Activated CD4-positive, alpha-beta T cell treated with anti-CD3 and anti-CD28 coated beads for 36 hours (primary cell): ENCODE results near the gene ANKH. TPM values are rescaled to one million over a fixed set of nuclear protein-coding genes. Genes with fewer than 3 reads are reported as not detected.

Source experiments
- ATAC-seq: fragments of 200-7000 bp; cut with Tn5 transposase; one replicate; pipeline ENCODE4 v1.10.0; 2021; ENCODE audit warnings: mild to moderate bottlenecking, moderate library complexity
- CTCF ChIA-PET: fragments of 350-600 bp; sonication (Branson Sonifier 250); formaldehyde crosslinking; loops from one replicate; lab custom pipeline; 2021; ENCODE audit warnings: antibody characterized with exemption; lab: Charles Lee
- POLR2A ChIA-PET: fragments of 350-600 bp; sonication (Branson Sonifier 250); formaldehyde crosslinking; loops from one replicate; lab custom pipeline; 2021; ENCODE audit warnings: antibody characterized with exemption, inconsistent platforms; lab: Charles Lee
- DNase-seq: peaks from one replicate; pipeline ENCODE4 v3.0.0-alpha.2; 2020
- H3K27ac Mint-ChIP-seq: one replicate; pipeline ENCODE4 v1.8.0; 2021; ENCODE audit warnings: mixed read lengths
- H3K27me3 Mint-ChIP-seq: one replicate; pipeline ENCODE4 v1.8.0; 2021; ENCODE audit warnings: mixed read lengths
- H3K36me3 Mint-ChIP-seq: one replicate; pipeline ENCODE4 v1.8.0; 2021; ENCODE audit warnings: low read depth, mixed read lengths
- H3K4me1 Mint-ChIP-seq: one replicate; pipeline ENCODE4 v1.8.0; 2021; ENCODE audit warnings: mixed read lengths
- H3K4me3 Mint-ChIP-seq: one replicate; pipeline ENCODE4 v1.8.0; 2021; ENCODE audit warnings: mild to moderate bottlenecking, moderate library complexity, mixed read lengths
- H3K9me3 Mint-ChIP-seq: one replicate; pipeline ENCODE4 v1.8.0; 2021; ENCODE audit warnings: low read depth, mixed read lengths
- intact Hi-C, 2 experiments: fragments of 100-400 bp; cut with DNase I in 1 of 2; cut with micrococcal nuclease in 1 of 2; formaldehyde crosslinking; loops; one replicate each; pipeline versions ENCODE4 v1.14.2 to v1.15.1; 2022 to 2024; cut with DNase I, micrococcal nuclease
- total RNA-seq, 2 experiments: library from RNA; stranded (reverse); gene quantifications; one replicate each; pipeline ENCODE4 v1.2.3, GENCODE V29; 2021

ANKH gene
- total RNA-seq, 2 experiments from 2014 or later, result 72.8 to 76.4 TPM

- ATAC-seq (no peak), DNase-seq (no peak)
- Mint-ChIP-seq H3K36me3 (peaks cover 28% of the 10 kb centered on the region), H3K27ac (no peak overlapping the region), H3K4me1 (peaks cover 27% of the 10 kb centered on the region), H3K9me3 (no peaks in the 10 kb centered on the region), H3K4me3 (no peak overlapping the region), H3K27me3 (no peaks in the 10 kb centered on the region)
- POLR2A ChIA-PET, result no interaction called here
- CTCF ChIA-PET, result interaction anchor here (0.9 to 1.3 kb wide), 4 partner anchors 15 to 271 kb away, joined by 3 to 4 read pairs (median 4); no protein-coding TSS in a partner anchor
- intact Hi-C loops, result no loop called here
These were observed 127.8 kb downstream of the ANKH start for GRCh38 chr5:14743601-14744295.

- DNase-seq (no peak), ATAC-seq (no peak)
- no peak overlapping the region for H3K4me3 Mint-ChIP-seq
- peaks cover 27% of the 10 kb centered on the region for H3K4me1 Mint-ChIP-seq
- POLR2A ChIA-PET, result no interaction called here
- peaks cover 30% of the 10 kb centered on the region for H3K36me3 Mint-ChIP-seq
- no peak overlapping the region for H3K27ac Mint-ChIP-seq
- H3K9me3 Mint-ChIP-seq, result no peaks in the 10 kb centered on the region
- CTCF ChIA-PET, result interaction anchor here (1.2 to 1.3 kb wide), 2 partner anchors 17 to 25 kb away, joined by 3 to 4 read pairs; no protein-coding TSS in a partner anchor
- intact Hi-C loops, result no loop called here
- no peaks in the 10 kb centered on the region for H3K27me3 Mint-ChIP-seq
These were observed 129.1 kb downstream of the ANKH start for GRCh38 chr5:14742498-14742897.

GRCh38 chr5:14741801-14742440, 129.7 kb downstream of the ANKH start:
- Mint-ChIP-seq H3K27me3 (no peaks in the 10 kb centered on the region), H3K4me1 (peaks cover 27% of the 10 kb centered on the region), H3K4me3 (no peak overlapping the region), H3K9me3 (no peaks in the 10 kb centered on the region), H3K36me3 (peaks cover 30% of the 10 kb centered on the region), H3K27ac (no peak overlapping the region)
- ATAC-seq, result peak; percentile 61
- CTCF ChIA-PET, result interaction anchor here (0.9 to 1.3 kb wide), 2 partner anchors 13 to 15 kb away, joined by 3 read pairs; no protein-coding TSS in a partner anchor
- POLR2A ChIA-PET, result no interaction called here
- intact Hi-C loops, result no loop called here
- DNase-seq, result no peak

DNA sequence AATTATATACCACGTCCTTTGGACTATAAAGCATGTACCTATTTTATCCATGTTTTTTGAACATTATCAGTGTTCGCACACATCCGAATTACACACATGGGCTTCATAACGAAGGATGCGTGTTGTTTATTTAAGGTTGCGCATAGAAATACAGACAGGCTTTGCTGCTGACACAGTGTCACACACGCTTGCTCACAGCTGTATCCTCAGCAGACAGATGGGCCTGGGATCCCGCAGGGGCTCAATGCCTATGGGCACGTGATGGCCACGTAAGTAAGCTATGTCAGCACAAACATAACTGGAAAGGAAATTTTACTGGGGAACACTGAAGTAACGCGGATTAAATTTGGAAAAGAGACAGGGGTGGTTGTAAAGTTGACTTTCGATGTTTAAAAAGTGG, 130.4 kb downstream of the ANKH start:
- CTCF ChIA-PET, result interaction anchor here (0.9 to 1.3 kb wide), 2 partner anchors 13 to 14 kb away, joined by 3 read pairs; no protein-coding TSS in a partner anchor
- Mint-ChIP-seq H3K36me3 (peaks cover 25% of the 10 kb centered on the region), H3K9me3 (no peaks in the 10 kb centered on the region), H3K4me1 (peaks cover 30% of the 10 kb centered on the region), H3K27me3 (no peaks in the 10 kb centered on the region), H3K4me3 (no peak overlapping the region), H3K27ac (peak overlapping the region; percentile 63)
- DNase-seq (no peak), ATAC-seq (no peak)
- intact Hi-C loops, result no loop called here
- POLR2A ChIA-PET, result no interaction called here

GRCh38 chr5:14739981-14740380, 131.6 kb downstream of the ANKH start:
- Mint-ChIP-seq H3K27me3 (no peaks in the 10 kb centered on the region), H3K4me1 (peaks cover 24% of the 10 kb centered on the region), H3K4me3 (no peak overlapping the region), H3K36me3 (peaks cover 20% of the 10 kb centered on the region), H3K9me3 (no peaks in the 10 kb centered on the region), H3K27ac (no peak overlapping the region)
- CTCF ChIA-PET, result interaction anchor here (1.0 to 1.2 kb wide), 2 partner anchors 14 to 275 kb away, joined by 3 read pairs; no protein-coding TSS in a partner anchor
- ATAC-seq, result no peak
- POLR2A ChIA-PET, result no interaction called here
- intact Hi-C loops, result no loop called here
- no peak for DNase-seq

DNA sequence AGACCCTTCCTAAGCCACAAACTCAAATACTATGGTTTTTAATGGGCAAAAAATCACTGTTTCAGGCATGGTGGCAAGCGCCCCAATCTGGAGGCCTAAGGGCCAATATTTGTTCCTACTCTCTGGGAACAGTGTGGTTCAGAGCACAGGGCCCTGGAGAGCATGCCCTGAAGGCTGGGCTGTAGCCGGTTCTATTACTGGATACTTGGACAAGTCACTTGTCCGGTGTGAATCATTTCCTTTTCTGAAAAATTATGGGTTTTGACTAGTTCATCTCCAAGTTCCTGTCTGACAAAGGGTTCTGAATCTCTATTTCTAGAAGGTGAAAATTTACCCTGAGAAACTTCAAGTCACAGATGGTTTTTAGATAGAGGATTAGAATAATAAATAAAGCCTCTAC, 132.0 kb downstream of the ANKH start:
- Mint-ChIP-seq H3K36me3 (peaks cover 20% of the 10 kb centered on the region), H3K27me3 (no peaks in the 10 kb centered on the region), H3K9me3 (no peaks in the 10 kb centered on the region), H3K4me1 (peaks cover 24% of the 10 kb centered on the region), H3K4me3 (no peak overlapping the region), H3K27ac (no peak overlapping the region)
- ATAC-seq (no peak), DNase-seq (no peak)
- POLR2A ChIA-PET, result no interaction called here
- CTCF ChIA-PET, result interaction anchor here (1.0 to 1.2 kb wide), 2 partner anchors 14 to 275 kb away, joined by 3 read pairs; no protein-coding TSS in a partner anchor
- intact Hi-C loops, result no loop called here

GRCh38 chr5:14738050-14738449, 133.5 kb downstream of the ANKH start:
- ChIA-PET POLR2A (no interaction called here), CTCF (no interaction called here)
- Mint-ChIP-seq H3K9me3 (no peaks in the 10 kb centered on the region), H3K36me3 (peaks cover 18% of the 10 kb centered on the region), H3K27ac (no peak overlapping the region), H3K4me3 (no peak overlapping the region), H3K27me3 (no peaks in the 10 kb centered on the region), H3K4me1 (peaks cover 18% of the 10 kb centered on the region)
- no peak for ATAC-seq
- DNase-seq, result no peak
- intact Hi-C loops, result no loop called here

- Mint-ChIP-seq H3K36me3 (peaks cover 17% of the 10 kb centered on the region), H3K9me3 (no peaks in the 10 kb centered on the region), H3K4me3 (no peak overlapping the region), H3K27ac (no peak overlapping the region), H3K4me1 (peaks cover 11% of the 10 kb centered on the region), H3K27me3 (no peaks in the 10 kb centered on the region)
- ChIA-PET CTCF (no interaction called here), POLR2A (no interaction called here)
- intact Hi-C loops, result no loop called here
- DNase-seq, result no peak
- ATAC-seq, result no peak
These were observed 134.3 kb downstream of the ANKH start for GRCh38 chr5:14737291-14737690.

DNA sequence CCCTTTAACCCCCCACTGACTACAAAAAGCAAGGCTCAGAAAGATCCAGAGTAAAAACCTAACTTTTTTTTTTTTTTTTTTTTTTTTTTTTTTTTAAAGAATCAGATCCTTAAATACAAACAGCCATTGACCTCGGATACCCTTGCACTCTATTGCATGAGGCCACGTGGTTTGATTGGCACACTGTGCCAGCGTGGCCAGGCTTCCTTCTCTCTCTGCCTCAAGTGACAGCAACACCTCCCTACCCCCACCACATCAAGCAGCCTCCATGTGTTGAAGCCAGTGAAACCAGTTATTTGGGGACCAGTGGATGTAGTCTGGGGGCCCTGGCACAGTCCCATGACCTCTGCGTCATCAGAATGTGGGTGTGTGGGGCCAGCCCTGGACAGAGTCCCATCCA, 135.6 kb downstream of the ANKH start:
- H3K27ac Mint-ChIP-seq, result peak overlapping the region; percentile 42
- no peak overlapping the region for H3K4me3 Mint-ChIP-seq
- ATAC-seq (no peak), DNase-seq (no peak)
- ChIA-PET CTCF (interaction anchor here (0.8 kb wide), 1 partner anchor 267 kb away, joined by 3 read pairs; no protein-coding TSS in a partner anchor), POLR2A (no interaction called here)
- peaks cover 2% of the 10 kb centered on the region for H3K4me1 Mint-ChIP-seq
- H3K9me3 Mint-ChIP-seq, result no peaks in the 10 kb centered on the region
- intact Hi-C loops, result no loop called here
- no peaks in the 10 kb centered on the region for H3K27me3 Mint-ChIP-seq
- peaks cover 9% of the 10 kb centered on the region for H3K36me3 Mint-ChIP-seq

GRCh38 chr5:14734396-14734795, 137.2 kb downstream of the ANKH start:
- H3K36me3 Mint-ChIP-seq, result peaks cover 7% of the 10 kb centered on the region
- H3K4me3 Mint-ChIP-seq, result no peak overlapping the region
- no peak for DNase-seq
- H3K4me1 Mint-ChIP-seq, result peaks cover 2% of the 10 kb centered on the region
- intact Hi-C loops, result no loop called here
- ATAC-seq, result no peak
- no peak overlapping the region for H3K27ac Mint-ChIP-seq
- H3K27me3 Mint-ChIP-seq, result no peaks in the 10 kb centered on the region
- POLR2A ChIA-PET, result no interaction called here
- H3K9me3 Mint-ChIP-seq, result no peaks in the 10 kb centered on the region
- CTCF ChIA-PET, result interaction anchor here (0.7 kb wide), 1 partner anchor 207 kb away, joined by 3 read pairs; no protein-coding TSS in a partner anchor

GRCh38 chr5:14733661-14734060, 137.9 kb downstream of the ANKH start:
- intact Hi-C loops, result no loop called here
- Mint-ChIP-seq H3K36me3 (peaks cover 5% of the 10 kb centered on the region), H3K4me3 (no peak overlapping the region), H3K27ac (no peak overlapping the region), H3K4me1 (peaks cover 2% of the 10 kb centered on the region), H3K9me3 (no peaks in the 10 kb centered on the region), H3K27me3 (no peaks in the 10 kb centered on the region)
- ChIA-PET CTCF (interaction anchor here (0.9 to 3.1 kb wide), 3 partner anchors 28 to 273 kb away, joined by 3 to 13 read pairs (median 8); no protein-coding TSS in a partner anchor), POLR2A (no interaction called here)
- ATAC-seq, result no peak
- DNase-seq, result no peak
